HG02943 (cell line): ENCODE data around the gene BPIFA2.
"Not testable (repeated sequence)": the region's sequence is repeated elsewhere in the genome, so short reads cannot be mapped to it uniquely, and the experiment has no call there.

Source experiments
- ATAC-seq: cut with Tn5 transposase; IDR thresholded peaks from one replicate; pipeline ENCODE4 v1.9.1; 2021; ENCODE audit warnings: mild to moderate bottlenecking, low read depth, moderate library complexity; ENCODE audit not compliant: unreplicated experiment

Gene BPIFA2, protein sequence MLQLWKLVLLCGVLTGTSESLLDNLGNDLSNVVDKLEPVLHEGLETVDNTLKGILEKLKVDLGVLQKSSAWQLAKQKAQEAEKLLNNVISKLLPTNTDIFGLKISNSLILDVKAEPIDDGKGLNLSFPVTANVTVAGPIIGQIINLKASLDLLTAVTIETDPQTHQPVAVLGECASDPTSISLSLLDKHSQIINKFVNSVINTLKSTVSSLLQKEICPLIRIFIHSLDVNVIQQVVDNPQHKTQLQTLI

GRCh38 chr20:33167859-33168258, at the start of gene BPIFA2:
Gene BPIFA2, plus strand, starts transcription at chr20:33168159. Its CDS starts 987 bp downstream, at chr20:33169146.
- no peak for ATAC-seq

DNA sequence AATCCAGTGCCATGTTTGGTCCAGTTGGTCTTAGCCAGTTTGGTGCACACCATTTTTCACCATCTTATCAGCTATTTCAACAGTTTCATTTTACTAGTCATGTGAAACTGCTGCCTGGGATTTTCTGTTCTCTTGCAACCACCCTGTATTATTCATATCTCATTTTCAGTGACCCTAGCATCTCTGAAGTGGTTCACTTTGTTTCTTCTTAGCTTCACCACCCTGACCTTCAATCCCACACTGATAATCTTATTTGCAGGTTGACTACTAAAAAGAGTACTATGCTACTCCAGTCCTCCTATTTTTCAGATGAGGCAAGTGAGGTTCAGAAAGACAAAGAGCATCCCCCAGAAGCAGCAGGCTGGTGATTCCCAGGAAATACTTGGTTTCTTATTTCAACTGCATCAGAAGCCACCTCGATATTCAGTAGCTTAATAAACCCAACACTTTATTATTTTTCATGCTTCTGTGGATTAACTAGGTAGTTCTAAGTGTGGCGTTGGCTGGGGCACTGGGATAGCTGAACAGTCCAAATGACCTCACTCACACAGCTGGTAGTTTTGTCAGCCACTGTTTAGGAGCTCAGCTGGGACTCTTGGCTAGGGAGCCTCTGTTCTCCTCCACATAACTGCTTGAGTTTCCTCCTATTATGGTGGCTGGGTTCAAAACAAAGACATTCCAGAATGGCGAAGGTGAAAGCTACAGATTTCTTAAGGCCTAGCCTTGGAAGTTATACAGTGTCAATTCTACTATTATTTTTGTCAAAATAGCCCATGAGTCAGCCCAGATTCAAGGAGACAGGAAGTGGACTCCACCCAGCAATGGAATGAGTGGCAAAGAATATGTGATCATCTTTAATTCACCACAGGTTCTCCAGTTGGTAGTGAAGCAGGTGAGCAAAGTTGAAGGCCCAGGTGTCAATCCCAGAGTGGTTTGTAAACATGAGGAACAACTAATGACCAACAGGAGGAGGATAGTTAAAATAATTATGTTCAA, 47.9 kb upstream of the BPIFA2 start:
- no peak for ATAC-seq

- no peak for ATAC-seq
Observed at GRCh38 chr20:33120934-33121333, 47.0 kb upstream of the BPIFA2 start.

- not testable (repeated sequence) for ATAC-seq
Observed at GRCh38 chr20:33122297-33122696, 45.7 kb upstream of the BPIFA2 start.

GRCh38 chr20:33124261-33124660, 43.7 kb upstream of the BPIFA2 start:
- no peak for ATAC-seq

DNA sequence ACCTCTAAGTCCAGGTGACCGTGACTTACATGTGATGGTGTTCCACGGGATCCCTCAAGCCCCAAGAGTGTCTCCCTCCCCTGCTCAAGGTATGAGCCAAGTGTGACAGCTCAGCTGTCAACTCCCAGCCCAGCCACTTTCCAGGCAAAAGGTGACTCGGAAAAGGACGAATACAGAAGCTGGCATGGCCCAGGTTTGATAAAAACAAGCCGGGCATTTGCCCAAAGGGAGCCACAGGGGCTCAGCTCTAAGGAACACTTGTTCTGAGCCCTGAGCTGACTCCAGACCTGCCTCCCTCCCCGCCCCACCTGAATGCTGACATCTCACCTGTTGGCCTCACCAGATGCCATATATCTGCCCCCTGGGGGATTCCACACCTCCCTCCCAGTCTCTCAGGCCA, 43.0 kb upstream of the BPIFA2 start:
- no peak for ATAC-seq

DNA sequence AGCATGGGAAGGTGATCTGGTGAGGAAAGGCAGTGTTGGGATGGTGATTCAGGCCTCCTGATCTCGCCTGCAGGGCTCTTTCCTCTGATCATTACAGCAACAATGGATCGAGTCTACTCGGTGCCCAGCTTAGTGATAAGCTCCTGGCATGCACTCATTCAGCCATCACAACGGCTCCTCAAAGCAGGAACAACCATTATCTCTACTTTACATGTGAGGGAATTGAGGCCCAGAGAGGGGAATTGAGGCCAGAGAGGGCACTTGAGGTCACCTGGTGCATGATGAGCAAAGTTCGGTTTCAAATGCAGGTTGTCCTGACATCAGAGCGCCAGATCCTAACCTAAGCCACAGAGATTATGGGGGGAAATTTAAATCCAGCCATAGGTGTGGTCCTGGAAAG, 42.0 kb upstream of the BPIFA2 start:
- no peak for ATAC-seq

DNA sequence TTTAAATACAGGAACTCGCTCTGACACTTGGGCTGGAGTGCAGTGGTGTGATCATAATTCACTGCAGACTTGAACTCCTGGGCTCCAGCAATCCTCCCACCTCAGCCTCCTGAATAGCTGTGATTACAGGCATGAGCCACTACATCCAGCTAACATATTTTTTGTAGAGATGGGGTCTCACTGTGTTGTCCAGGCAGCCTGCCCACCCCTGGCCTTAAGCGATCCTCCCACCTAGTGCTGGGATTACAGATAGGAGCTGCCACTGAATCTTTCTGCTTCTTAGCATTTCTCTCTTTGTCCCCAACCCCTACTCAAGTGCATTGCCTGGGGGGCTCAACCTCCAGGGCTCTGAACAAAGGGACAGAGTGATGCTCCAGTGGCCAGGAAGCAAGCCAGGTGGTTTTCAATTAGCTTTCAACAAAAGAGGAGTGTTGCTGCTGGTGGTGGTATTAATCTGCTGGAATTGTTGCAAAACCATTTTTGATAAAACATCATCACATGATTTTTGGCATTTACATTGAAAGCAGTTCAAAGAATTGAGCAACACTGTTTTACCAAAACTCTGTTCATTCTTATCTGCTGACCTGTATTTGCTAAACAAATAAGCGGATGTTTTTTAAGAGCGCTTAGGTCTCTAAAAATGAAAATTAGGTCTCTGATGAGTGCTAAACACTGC, 40.4 kb upstream of the BPIFA2 start:
- no peak for ATAC-seq

GRCh38 chr20:33130568-33131061, 37.3 kb upstream of the BPIFA2 start:
- no peak for ATAC-seq

GRCh38 chr20:33131949-33132473, 35.9 kb upstream of the BPIFA2 start:
- ATAC-seq, result no peak

GRCh38 chr20:33132513-33133372, 35.2 kb upstream of the BPIFA2 start:
- ATAC-seq, result no peak

DNA sequence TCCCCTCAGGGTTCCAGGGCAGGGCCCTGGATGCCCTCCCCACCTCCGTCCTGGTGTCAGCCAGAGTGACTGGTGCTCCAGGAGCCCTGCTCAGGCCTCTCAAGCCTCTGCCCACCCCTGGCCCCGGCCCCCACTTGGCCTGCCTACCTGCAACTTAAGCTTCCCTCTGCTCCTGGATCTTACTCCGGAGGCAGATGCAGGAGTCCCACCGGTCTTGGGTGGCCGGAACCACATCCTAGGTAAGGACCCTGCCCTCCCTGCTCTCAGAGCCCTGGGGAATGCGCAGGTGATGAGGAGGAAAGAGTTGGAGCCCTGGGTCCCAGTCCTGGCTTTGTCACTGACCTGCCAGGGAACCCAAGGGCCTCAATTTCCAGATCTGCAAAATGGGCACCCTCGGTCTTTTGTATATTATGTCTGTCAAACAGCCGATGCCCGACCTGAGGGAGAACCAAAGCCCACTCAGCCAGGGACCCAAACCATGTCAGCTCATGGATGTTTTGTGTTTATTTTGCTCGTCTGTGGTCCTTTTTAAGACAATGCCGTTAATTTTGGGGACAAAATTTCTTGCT, 34.5 kb upstream of the BPIFA2 start:
- ATAC-seq, result no peak

GRCh38 chr20:33137195-33137594, 30.8 kb upstream of the BPIFA2 start:
- no peak for ATAC-seq

GRCh38 chr20:33139467-33139866, 28.5 kb upstream of the BPIFA2 start:
- no peak for ATAC-seq

- no peak for ATAC-seq
Observed at GRCh38 chr20:33145521-33145920, 22.4 kb upstream of the BPIFA2 start.

GRCh38 chr20:33147299-33147698, 20.7 kb upstream of the BPIFA2 start:
- ATAC-seq, result no peak

DNA sequence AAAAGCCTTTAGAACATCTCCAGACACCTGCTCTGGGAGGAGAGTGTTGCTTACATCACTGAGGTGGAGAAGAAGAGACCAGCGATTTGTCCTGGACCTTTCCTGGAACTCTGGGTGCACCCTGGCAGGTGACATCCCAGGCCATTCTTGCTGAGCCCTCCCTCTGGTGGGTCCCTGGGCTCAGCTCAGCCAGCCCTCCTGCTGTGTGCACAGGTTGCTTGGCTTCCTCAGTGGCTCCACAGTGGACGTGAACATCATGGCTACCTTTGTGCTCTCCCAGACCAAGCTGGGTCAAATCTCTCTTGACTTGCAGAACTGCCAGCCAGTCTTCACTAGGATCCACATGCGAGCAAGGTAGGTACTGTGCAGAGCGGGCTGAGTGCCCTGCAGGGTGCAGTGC, 19.9 kb upstream of the BPIFA2 start:
- ATAC-seq, result no peak

DNA sequence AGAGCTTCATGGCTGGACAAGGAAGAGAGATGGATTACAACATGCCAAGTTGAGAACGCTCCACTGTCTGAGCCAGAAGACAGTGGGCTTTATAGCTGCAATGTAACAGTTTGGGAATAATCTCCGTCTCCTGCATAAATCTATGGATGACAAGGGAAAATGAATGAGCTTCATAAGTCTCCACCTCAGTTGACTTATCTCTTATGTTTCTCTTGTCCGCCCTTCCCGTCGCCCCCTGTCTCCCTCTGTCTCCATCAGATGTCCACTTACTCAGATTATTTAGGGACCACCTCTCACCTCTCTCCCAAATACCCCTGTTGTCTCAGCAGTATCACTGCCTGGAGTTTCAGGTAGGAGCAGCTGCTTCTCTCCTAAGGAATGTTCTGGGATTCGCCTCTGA, 13.7 kb upstream of the BPIFA2 start:
- ATAC-seq, result no peak

- ATAC-seq, result no peak
Observed at GRCh38 chr20:33158637-33159385, 9.1 kb upstream of the BPIFA2 start.
